ENCODE results near the gene CYTH4.

GRCh38 chr22:37267661-37268413, 14.5 kb upstream of the CYTH4 start:
- TF ChIP-seq CTCF (IDR thresholded peaks at IDR 0.05; ENCODE audit: poor library complexity, severe bottlenecking) = no peak
- TF ChIP-seq REST (IDR thresholded peaks at IDR 0.05; ENCODE audit: borderline replicate concordance) = no peak
- TF ChIP-seq MXI1 (conservative IDR thresholded peaks at IDR 0.05; ENCODE audit: poor library complexity, severe bottlenecking) = no peak
- TF ChIP-seq EZH2 (IDR thresholded peaks at IDR 0.05; ENCODE audit: borderline replicate concordance, insufficient read depth, low read length, poor library complexity, severe bottlenecking) = no peak
- no peak for TF ChIP-seq EP300 (conservative IDR thresholded peaks at IDR 0.05; ENCODE audit: poor library complexity, severe bottlenecking)
- TF ChIP-seq RAD21 (conservative IDR thresholded peaks at IDR 0.05) = no peak
- TF ChIP-seq SMC3 (conservative IDR thresholded peaks at IDR 0.05; ENCODE audit: poor library complexity) = no peak
- TF ChIP-seq POLR2AphosphoS5 (IDR thresholded peaks at IDR 0.05) = no peak

Data from neural cell (in vitro differentiated cells).